Measurements from ENCODE around the gene OR52A5. TPM values are rescaled to one million over a fixed set of nuclear protein-coding genes. Genes with fewer than 3 reads are reported as not detected.

Gene OR52A5
- total RNA-seq, 2 experiments from 2014 or later: not detected

DNA sequence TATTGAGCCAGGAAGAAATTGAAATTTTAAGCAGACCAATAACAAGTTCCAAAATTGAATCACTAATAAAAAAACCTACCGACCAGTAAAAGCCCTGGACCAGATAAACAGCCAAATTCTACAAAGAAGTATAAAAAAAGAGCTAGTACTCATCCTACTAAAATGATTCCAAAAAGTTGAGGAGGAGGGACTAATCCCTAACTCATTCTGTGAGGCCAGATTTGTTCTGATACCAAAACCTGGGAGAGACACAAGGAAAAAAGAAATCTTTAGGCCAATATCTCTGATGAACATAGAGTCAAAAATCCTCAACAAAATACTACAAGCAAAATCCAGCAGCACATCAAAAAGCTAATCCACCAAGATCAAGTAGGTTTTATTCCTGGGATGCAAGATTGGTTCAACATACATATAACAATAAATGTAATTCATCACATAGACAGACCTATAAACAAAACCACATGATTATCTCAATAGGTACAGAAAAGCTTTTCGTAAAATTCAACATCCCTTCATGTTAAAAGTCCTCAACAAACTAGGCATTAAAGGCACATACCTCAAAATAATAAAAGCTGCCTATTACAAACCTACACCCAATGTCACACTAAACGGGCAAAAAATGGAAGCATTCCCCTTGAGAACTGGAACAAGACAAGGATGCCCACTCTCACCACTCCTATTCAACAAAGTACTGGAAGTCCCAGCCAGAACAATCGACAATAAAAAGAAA, 13.1 kb downstream of the OR52A5 start:
- POLR2A ChIA-PET: no interaction called here
- no peaks in the 10 kb centered on the region for H3K9me2 ChIP-seq (ENCODE audit: insufficient read depth, low read length)
- CTCF ChIA-PET (ENCODE audit: unreplicated experiment): no interaction called here
- H2AFZ ChIP-seq (ENCODE audit: low read length): no peak overlapping the region
- H3K27ac ChIP-seq (ENCODE audit: low read depth, low read length, poor library complexity, severe bottlenecking): no peak overlapping the region
- H3K4me2 ChIP-seq (ENCODE audit: low read length): no peak overlapping the region
- intact Hi-C loops (cut with micrococcal nuclease; ENCODE audit: unreplicated experiment): loop anchor here (2.0 to 5.0 kb wide), 2 partner anchors 256 to 682 kb away; partner anchors contain the start of gene OR52N2
- H3K79me2 ChIP-seq (ENCODE audit: insufficient read depth, low read depth, low read length): no peaks in the 10 kb centered on the region
- no peaks in the 10 kb centered on the region for H3K9me3 ChIP-seq (ENCODE audit: low read length)
- H3K4me3 ChIP-seq (ENCODE audit: low read depth, low read length, poor library complexity, severe bottlenecking): no peak overlapping the region
- no peaks in the 10 kb centered on the region for H4K20me1 ChIP-seq (ENCODE audit: insufficient read depth, low read length)
- no peaks in the 10 kb centered on the region for H3K4me1 ChIP-seq (ENCODE audit: insufficient read depth, low read length, poor library complexity, severe bottlenecking)
- TF ChIP-seq, protein P1, sequence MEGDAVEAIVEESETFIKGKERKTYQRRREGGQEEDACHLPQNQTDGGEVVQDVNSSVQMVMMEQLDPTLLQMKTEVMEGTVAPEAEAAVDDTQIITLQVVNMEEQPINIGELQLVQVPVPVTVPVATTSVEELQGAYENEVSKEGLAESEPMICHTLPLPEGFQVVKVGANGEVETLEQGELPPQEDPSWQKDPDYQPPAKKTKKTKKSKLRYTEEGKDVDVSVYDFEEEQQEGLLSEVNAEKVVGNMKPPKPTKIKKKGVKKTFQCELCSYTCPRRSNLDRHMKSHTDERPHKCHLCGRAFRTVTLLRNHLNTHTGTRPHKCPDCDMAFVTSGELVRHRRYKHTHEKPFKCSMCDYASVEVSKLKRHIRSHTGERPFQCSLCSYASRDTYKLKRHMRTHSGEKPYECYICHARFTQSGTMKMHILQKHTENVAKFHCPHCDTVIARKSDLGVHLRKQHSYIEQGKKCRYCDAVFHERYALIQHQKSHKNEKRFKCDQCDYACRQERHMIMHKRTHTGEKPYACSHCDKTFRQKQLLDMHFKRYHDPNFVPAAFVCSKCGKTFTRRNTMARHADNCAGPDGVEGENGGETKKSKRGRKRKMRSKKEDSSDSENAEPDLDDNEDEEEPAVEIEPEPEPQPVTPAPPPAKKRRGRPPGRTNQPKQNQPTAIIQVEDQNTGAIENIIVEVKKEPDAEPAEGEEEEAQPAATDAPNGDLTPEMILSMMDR (conservative IDR thresholded peaks at IDR 0.05; ENCODE audit: low read length): no peak
- TF ChIP-seq EZH2phosphoT487 (IDR thresholded peaks at IDR 0.05; ENCODE audit: borderline replicate concordance, low read depth, low read length): no peak
- BruUV-seq (replicated peaks): no TSS peak
- no peaks in the 10 kb centered on the region for H3K36me3 ChIP-seq (ENCODE audit: insufficient read depth, low read length)
- DNase-seq (ENCODE audit: low spot score): no peak

- DNase-seq (ENCODE audit: low spot score): peak; percentile 72
- Histone ChIP-seq H3K4me1 (ENCODE audit: insufficient read depth, low read length, poor library complexity, severe bottlenecking) (no peaks in the 10 kb centered on the region), H2AFZ (ENCODE audit: low read length) (no peak overlapping the region), H3K9me3 (ENCODE audit: low read length) (no peaks in the 10 kb centered on the region), H3K36me3 (ENCODE audit: insufficient read depth, low read length) (no peaks in the 10 kb centered on the region), H3K27ac (ENCODE audit: low read depth, low read length, poor library complexity, severe bottlenecking) (no peak overlapping the region), H3K79me2 (ENCODE audit: insufficient read depth, low read depth, low read length) (no peaks in the 10 kb centered on the region), H3K4me3 (ENCODE audit: low read depth, low read length, poor library complexity, severe bottlenecking) (no peak overlapping the region), H3K4me2 (ENCODE audit: low read length) (no peak overlapping the region), H3K9me2 (ENCODE audit: insufficient read depth, low read length) (no peaks in the 10 kb centered on the region), H4K20me1 (ENCODE audit: insufficient read depth, low read length) (no peaks in the 10 kb centered on the region)
- TF ChIP-seq, protein P1 (conservative IDR thresholded peaks at IDR 0.05; ENCODE audit: low read length): peak; percentile 91
- no peak for TF ChIP-seq EZH2phosphoT487 (IDR thresholded peaks at IDR 0.05; ENCODE audit: borderline replicate concordance, low read depth, low read length)
- ChIA-PET CTCF (ENCODE audit: unreplicated experiment) (no interaction called here), POLR2A (no interaction called here)
- intact Hi-C loops (cut with micrococcal nuclease; ENCODE audit: unreplicated experiment): loop anchor here (2.0 to 5.0 kb wide), 2 partner anchors 257 to 683 kb away; partner anchors contain the start of gene OR52N2
- BruUV-seq (replicated peaks): no TSS peak
Measured at GRCh38 chr11:5123802-5124521, 14.2 kb downstream of the OR52A5 start.

DNA sequence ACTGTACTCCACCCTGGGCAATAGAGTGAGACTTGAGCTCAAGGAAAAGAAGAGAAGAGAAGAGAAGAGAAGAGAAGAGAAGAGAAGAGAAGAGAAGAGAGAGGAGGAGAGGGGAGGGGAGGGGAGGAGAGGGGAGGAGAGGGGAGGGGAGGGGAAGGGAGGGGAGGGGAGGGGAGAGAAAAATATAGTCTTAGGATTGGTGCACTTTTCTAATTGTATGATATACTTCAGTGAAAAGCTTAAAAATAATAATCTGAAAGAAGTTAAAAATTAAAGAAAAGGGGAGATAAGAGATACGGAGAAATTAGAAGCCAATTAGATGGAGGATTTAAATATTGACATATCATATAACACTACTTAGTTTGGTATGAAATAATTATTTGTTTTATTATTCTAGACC, 19.3 kb downstream of the OR52A5 start:
- H3K4me1 ChIP-seq (ENCODE audit: insufficient read depth, low read length, poor library complexity, severe bottlenecking): no peaks in the 10 kb centered on the region
- H3K79me2 ChIP-seq (ENCODE audit: insufficient read depth, low read depth, low read length): no peaks in the 10 kb centered on the region
- H3K9me3 ChIP-seq (ENCODE audit: low read length): no peaks in the 10 kb centered on the region
- no peaks in the 10 kb centered on the region for H4K20me1 ChIP-seq (ENCODE audit: insufficient read depth, low read length)
- no peak overlapping the region for H2AFZ ChIP-seq (ENCODE audit: low read length)
- H3K4me3 ChIP-seq (ENCODE audit: low read depth, low read length, poor library complexity, severe bottlenecking): no peak overlapping the region
- DNase-seq (ENCODE audit: low spot score): no peak
- no peak overlapping the region for H3K4me2 ChIP-seq (ENCODE audit: low read length)
- no peak overlapping the region for H3K27ac ChIP-seq (ENCODE audit: low read depth, low read length, poor library complexity, severe bottlenecking)
- no TSS peak for BruUV-seq (replicated peaks)
- intact Hi-C loops (cut with micrococcal nuclease; ENCODE audit: unreplicated experiment): no loop called here
- ChIA-PET POLR2A (no interaction called here), CTCF (ENCODE audit: unreplicated experiment) (no interaction called here)
- no peaks in the 10 kb centered on the region for H3K9me2 ChIP-seq (ENCODE audit: insufficient read depth, low read length)
- no peaks in the 10 kb centered on the region for H3K36me3 ChIP-seq (ENCODE audit: insufficient read depth, low read length)
- no peak for TF ChIP-seq EZH2phosphoT487 (IDR thresholded peaks at IDR 0.05; ENCODE audit: borderline replicate concordance, low read depth, low read length)
- TF ChIP-seq, protein P1 (conservative IDR thresholded peaks at IDR 0.05; ENCODE audit: low read length): no peak

Measured in OCI-LY7 (cell line).